ENCODE results near the gene CNKSR3. TPM values are rescaled to one million over a fixed set of nuclear protein-coding genes. Genes with fewer than 3 reads are reported as not detected.

The CNKSR3 gene
- total RNA-seq, 1 donor from 2014 or later: 7.4 TPM

- no peaks in the 10 kb centered on the region for H3K36me3 ChIP-seq
- peaks cover 21% of the 10 kb centered on the region for H3K4me1 ChIP-seq
- no peaks in the 10 kb centered on the region for H3K9me3 ChIP-seq
- no peak for DNase-seq (ENCODE audit: extremely low spot score in 2 of 2)
- H3K27me3 ChIP-seq: no peaks in the 10 kb centered on the region
- TF ChIP-seq POLR2AphosphoS5 (IDR thresholded peaks at IDR 0.05; ENCODE audit: insufficient read depth in 1 of 2, low read depth in 1 of 2) (no peak), POLR2A (IDR thresholded peaks at IDR 0.05) (no peak)
- TF ChIP-seq, protein P1, sequence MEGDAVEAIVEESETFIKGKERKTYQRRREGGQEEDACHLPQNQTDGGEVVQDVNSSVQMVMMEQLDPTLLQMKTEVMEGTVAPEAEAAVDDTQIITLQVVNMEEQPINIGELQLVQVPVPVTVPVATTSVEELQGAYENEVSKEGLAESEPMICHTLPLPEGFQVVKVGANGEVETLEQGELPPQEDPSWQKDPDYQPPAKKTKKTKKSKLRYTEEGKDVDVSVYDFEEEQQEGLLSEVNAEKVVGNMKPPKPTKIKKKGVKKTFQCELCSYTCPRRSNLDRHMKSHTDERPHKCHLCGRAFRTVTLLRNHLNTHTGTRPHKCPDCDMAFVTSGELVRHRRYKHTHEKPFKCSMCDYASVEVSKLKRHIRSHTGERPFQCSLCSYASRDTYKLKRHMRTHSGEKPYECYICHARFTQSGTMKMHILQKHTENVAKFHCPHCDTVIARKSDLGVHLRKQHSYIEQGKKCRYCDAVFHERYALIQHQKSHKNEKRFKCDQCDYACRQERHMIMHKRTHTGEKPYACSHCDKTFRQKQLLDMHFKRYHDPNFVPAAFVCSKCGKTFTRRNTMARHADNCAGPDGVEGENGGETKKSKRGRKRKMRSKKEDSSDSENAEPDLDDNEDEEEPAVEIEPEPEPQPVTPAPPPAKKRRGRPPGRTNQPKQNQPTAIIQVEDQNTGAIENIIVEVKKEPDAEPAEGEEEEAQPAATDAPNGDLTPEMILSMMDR (IDR thresholded peaks at IDR 0.05): no peak
- no peak overlapping the region for H3K4me3 ChIP-seq
- H3K27ac ChIP-seq: peak overlapping the region; percentile 31
- intact Hi-C loops (cut with DNase I): no loop called here
These were observed 32.3 kb downstream of the CNKSR3 start for GRCh38 chr6:154478021-154478700.

GRCh38 chr6:154476494-154476893 lies 34.0 kb downstream of the CNKSR3 start:
- H3K9me3 ChIP-seq: no peaks in the 10 kb centered on the region
- H3K4me3 ChIP-seq: no peak overlapping the region
- H3K36me3 ChIP-seq: no peaks in the 10 kb centered on the region
- H3K4me1 ChIP-seq: peaks cover 16% of the 10 kb centered on the region
- no peak for TF ChIP-seq POLR2AphosphoS5 (IDR thresholded peaks at IDR 0.05; ENCODE audit: insufficient read depth in 1 of 2, low read depth in 1 of 2)
- TF ChIP-seq, protein P1 (IDR thresholded peaks at IDR 0.05): no peak
- TF ChIP-seq POLR2A (IDR thresholded peaks at IDR 0.05): no peak
- no peak overlapping the region for H3K27ac ChIP-seq
- intact Hi-C loops (cut with DNase I): no loop called here
- no peaks in the 10 kb centered on the region for H3K27me3 ChIP-seq
- no peak for DNase-seq (ENCODE audit: extremely low spot score in 2 of 2)

DNA sequence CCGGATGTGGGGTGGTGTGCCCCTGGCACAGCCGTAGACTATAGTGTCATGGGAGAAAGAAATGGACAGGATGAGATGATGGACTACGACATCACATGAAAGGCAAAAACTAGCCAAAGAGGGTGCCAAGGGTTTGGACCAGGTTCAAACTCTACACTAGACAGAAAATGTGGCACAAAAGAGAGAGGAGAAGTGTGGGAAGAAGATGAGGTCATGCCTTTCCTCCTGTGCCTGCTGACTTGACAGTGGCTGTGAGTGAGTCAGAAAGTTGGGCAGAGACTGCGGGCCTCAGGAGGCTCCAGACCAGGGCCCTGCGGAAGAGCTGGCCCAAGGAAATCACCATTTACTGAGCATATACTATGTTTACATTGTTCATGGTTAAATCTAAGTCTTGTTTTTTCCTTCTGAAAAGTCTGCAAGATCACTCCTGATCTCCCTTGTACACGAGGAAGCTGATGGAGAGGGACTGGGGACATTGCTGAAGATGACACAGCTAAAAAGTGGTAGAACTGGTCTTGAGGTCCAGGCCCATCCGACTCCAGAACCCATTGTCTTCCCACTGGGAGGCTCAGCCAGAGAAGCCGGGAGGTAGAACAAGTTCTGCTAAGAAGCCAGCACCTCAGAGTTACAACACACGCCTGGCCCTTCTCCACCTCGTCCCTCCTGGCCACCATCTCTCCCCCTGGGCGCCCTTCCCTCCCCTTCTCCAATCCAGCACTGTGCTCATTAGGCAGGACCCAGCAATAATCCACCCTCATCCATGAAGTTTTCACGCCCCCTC lies 35.6 kb downstream of the CNKSR3 start:
- no peaks in the 10 kb centered on the region for H3K9me3 ChIP-seq
- intact Hi-C loops (cut with DNase I): no loop called here
- peak overlapping the region; percentile 45 for H3K27ac ChIP-seq
- H3K27me3 ChIP-seq: no peaks in the 10 kb centered on the region
- no peaks in the 10 kb centered on the region for H3K36me3 ChIP-seq
- peaks cover 16% of the 10 kb centered on the region for H3K4me1 ChIP-seq
- no peak for DNase-seq (ENCODE audit: extremely low spot score in 2 of 2)
- no peak overlapping the region for H3K4me3 ChIP-seq
- TF ChIP-seq POLR2A (IDR thresholded peaks at IDR 0.05) (no peak), POLR2AphosphoS5 (IDR thresholded peaks at IDR 0.05; ENCODE audit: insufficient read depth in 1 of 2, low read depth in 1 of 2) (peak in 1 of 2 donors; percentile 11)

GRCh38 chr6:154473324-154473723 lies 37.2 kb downstream of the CNKSR3 start:
- H3K27me3 ChIP-seq: no peaks in the 10 kb centered on the region
- H3K9me3 ChIP-seq: no peaks in the 10 kb centered on the region
- intact Hi-C loops (cut with DNase I): no loop called here
- H3K4me3 ChIP-seq: no peak overlapping the region
- H3K4me1 ChIP-seq: peaks cover 11% of the 10 kb centered on the region
- DNase-seq (ENCODE audit: extremely low spot score in 2 of 2): no peak
- no peaks in the 10 kb centered on the region for H3K36me3 ChIP-seq
- no peak overlapping the region for H3K27ac ChIP-seq
- TF ChIP-seq POLR2AphosphoS5 (IDR thresholded peaks at IDR 0.05; ENCODE audit: insufficient read depth in 1 of 2, low read depth in 1 of 2): no peak
- TF ChIP-seq POLR2A (IDR thresholded peaks at IDR 0.05): no peak
- TF ChIP-seq, protein P1 (IDR thresholded peaks at IDR 0.05): no peak

DNA sequence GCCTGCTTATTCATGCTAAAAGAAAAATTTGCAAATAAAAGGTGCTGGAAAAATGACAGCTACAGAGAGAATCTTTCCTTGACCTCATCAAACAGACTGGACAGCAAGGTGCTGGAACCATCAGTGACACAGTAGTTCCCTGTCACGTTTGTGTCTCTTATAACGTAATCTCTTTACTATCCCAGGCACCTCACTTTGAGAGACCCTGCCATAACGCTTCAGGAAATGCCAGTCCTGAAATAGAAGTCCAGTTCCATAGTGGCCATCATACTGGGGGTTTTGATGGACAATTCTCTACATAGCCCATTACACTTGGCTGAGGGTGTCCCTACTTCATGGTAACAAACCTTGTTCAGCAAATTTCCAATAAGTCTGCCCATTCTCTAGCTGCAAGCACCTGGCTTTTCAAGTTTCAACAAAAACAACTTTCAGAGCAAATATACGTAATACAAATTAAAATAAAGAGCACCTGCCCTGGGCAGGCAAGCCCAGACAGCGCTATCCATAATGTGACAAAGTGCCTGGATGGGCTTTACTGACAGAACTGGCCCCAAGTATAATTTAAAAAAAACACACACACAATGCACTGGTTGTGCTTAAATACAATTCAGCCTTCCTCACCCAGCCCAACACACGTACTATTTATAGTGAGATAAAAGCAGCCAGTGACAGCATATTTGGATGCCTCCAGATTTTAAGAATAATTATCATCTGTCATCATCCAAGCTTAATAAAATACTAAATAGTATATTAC lies 38.7 kb downstream of the CNKSR3 start:
- DNase-seq (ENCODE audit: extremely low spot score in 2 of 2): no peak
- no peak overlapping the region for H3K27ac ChIP-seq
- peak in 1 of 2 donors; percentile 42 for TF ChIP-seq POLR2AphosphoS5 (IDR thresholded peaks at IDR 0.05; ENCODE audit: insufficient read depth in 1 of 2, low read depth in 1 of 2)
- TF ChIP-seq, protein P1 (IDR thresholded peaks at IDR 0.05): no peak
- no peaks in the 10 kb centered on the region for H3K36me3 ChIP-seq
- H3K4me1 ChIP-seq: peaks cover 5% of the 10 kb centered on the region
- no peaks in the 10 kb centered on the region for H3K9me3 ChIP-seq
- H3K27me3 ChIP-seq: no peaks in the 10 kb centered on the region
- intact Hi-C loops (cut with DNase I): no loop called here
- H3K4me3 ChIP-seq: no peak overlapping the region
